CD4-positive, alpha-beta T cell treated with Interleukin-4 for 1 hour (primary cell): ENCODE measurements around the gene GTF3C4.

Source experiments
- DNase-seq, 2 donors: peaks; one replicate each; pipeline ENCODE4 v3.0.0-alpha.2; 2020 to 2022

Gene GTF3C4

DNA sequence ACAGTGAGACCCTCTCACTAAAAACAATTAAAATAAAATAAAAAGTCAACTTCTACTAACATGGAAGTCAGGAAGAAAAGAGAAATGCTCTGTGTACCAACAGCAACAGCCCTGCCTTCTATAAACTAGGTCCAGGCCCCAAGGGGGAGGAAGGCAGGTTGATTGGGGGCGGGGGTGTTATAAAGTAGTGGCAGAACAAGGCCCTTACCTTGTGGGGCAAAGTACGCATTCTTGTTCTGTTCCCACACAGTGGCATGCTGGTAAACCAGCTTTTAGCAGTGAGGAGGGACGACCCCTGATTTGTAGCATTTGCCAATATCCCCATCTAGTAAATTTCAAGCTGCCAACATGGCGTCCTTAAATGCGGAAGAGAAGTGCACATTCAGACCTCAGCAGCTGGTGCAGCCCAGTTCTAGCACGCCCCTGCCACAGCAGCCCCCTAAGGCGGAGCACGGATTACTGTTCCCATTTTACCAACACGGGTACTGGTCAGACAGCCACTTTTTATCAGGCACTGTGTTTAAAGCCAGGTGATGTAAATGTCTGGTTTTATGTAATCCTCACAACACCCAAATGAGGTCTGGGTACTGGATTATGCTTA lies 69.5 kb downstream of the GTF3C4 start:
- no peak for DNase-seq

GRCh38 chr9:132740526-132741309 lies 70.5 kb downstream of the GTF3C4 start:
- DNase-seq: no peak

GRCh38 chr9:132742821-132743311 lies 72.6 kb downstream of the GTF3C4 start:
- DNase-seq: no peak

- DNase-seq: no peak
Measured at GRCh38 chr9:132743931-132744479, 73.7 kb downstream of the GTF3C4 start.
